ENCODE measurements around the gene YJEFN3. TPM values are rescaled to one million over a fixed set of nuclear protein-coding genes. Genes with fewer than 3 reads are reported as not detected.
A peak's percentile ranks its signal among the peaks of the same experiment; 100 is the strongest.

YJEFN3 gene
- total and polyA plus RNA-seq, 2 of the 8 experiments (the other 6 are each of a cell fraction or from before 2014, with no cell fraction given): 5.7 to 9.4 TPM

DNA sequence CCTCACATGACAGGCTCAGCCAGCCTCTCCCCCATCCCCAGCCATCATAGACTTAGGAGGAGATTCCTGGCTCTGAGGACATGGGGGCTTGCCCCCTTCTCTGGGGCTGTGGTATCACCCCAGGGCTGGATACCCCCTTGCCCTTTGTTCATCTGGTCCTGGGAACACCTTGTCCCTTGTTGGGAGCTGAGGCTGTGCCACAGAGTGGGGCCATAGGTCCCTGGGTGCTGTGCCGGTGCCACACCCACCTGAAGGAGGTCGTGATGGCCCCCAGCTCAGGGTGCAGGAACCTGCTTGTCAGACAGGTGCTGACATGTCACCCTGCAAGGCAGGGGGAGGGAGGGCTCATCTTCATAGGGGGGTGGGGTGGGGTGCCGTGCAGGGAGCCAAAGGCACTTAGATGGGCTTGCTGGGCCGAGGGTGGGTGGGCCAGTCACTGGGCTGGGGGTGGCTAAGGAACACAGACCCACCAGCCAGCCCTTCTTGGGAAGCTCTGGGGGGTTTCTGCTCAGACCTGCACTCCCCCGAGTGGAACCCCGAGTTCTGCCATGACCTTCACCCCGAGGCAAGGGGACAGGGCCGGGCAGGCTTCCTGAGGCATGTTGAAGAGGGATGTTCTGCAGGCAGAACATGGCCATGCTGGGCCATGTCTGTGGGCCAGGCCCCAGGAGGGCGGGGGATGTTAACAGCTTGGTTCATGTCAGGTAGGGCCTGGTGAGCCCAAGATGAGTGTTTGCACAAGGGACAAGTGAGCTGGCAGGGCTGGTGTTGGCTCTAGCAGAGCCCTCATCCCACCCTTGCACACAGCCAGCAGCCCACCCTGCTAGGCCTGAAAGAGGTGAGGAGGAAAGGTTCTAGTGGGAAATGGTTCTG, 41.4 kb upstream of the YJEFN3 start:
- Histone ChIP-seq H2BK15ac (ENCODE audit: low read length) (no peak overlapping the region), H3K9ac (replicated peaks in 1 of 4; ENCODE audit: extremely low read depth in 1 of 4, low read depth in 3 of 4, low read length in 3 of 4) (no peak overlapping the region), H3K27me3 (replicated peaks in 1 of 4; ENCODE audit: control insufficient read depth in 3 of 4, extremely low read depth in 1 of 4, insufficient read depth in 3 of 4, low read length in 3 of 4) (no peaks in the 10 kb centered on the region), H4K20me1 (replicated peaks in 1 of 2; ENCODE audit: control insufficient read depth in 1 of 2, insufficient read depth in 2 of 2, low read length in 2 of 2) (peaks cover 14 to 37% of the 10 kb centered on the region in 2 experiments), H2BK20ac (ENCODE audit: low read length) (no peak overlapping the region), H2BK5ac (ENCODE audit: low read depth, low read length) (peak overlapping the region; percentile 55; the same call in 1 of the 2 replicates), H3K79me2 (ENCODE audit: control insufficient read depth in 1 of 2, insufficient read depth in 2 of 2, low read length in 2 of 2) (peaks cover 0 to 66% of the 10 kb centered on the region in 2 experiments; a peak in 2 of 4 replicates), H2BK12ac (ENCODE audit: low read depth, low read length) (0 out of 2 replicates have a peak overlapping the region, but pooled peaks have one; percentile 39), H2AFZ (ENCODE audit: low read length) (no peak overlapping the region), H2BK120ac (replicated peaks; ENCODE audit: low read depth, low read length) (no peak overlapping the region), H3K4ac (replicated peaks; ENCODE audit: insufficient read length, low read depth, low read length) (no peak overlapping the region), H3K9me3 (ENCODE audit: insufficient read depth in 2 of 2, low read depth in 1 of 2, low read length in 1 of 2) (no peaks in the 10 kb centered on the region), H4K91ac (replicated peaks; ENCODE audit: insufficient read length, low read length) (no peak overlapping the region), H3K18ac (ENCODE audit: extremely low read depth, low read length) (no peak overlapping the region; the same call in 1 of the 2 replicates), H3K27ac (ENCODE audit: low read depth, low read length) (0 out of 2 replicates have a peak overlapping the region, but pooled peaks have one; percentile 19), H4K8ac (ENCODE audit: extremely low read depth, insufficient read depth, low read length) (no peak overlapping the region; the same call in 1 of the 2 replicates), H3K79me1 (ENCODE audit: low read depth, low read length) (peaks cover 25% of the 10 kb centered on the region), H3K23ac (ENCODE audit: insufficient read length) (no peak overlapping the region), H3K23me2 (ENCODE audit: low read depth, low read length) (no peaks in the 10 kb centered on the region), H4K5ac (ENCODE audit: insufficient read length, low read depth, low read length) (no peak overlapping the region), H3K4me1 (replicated peaks in 1 of 4; ENCODE audit: control insufficient read depth in 3 of 4, insufficient read depth in 4 of 4, low read length in 3 of 4) (peaks cover 11 to 32% (median 22%) of the 10 kb centered on the region in 4 experiments), H3K14ac (ENCODE audit: insufficient read length) (no peak overlapping the region), H3K4me3 (ENCODE audit: extremely low read depth in 1 of 4, insufficient read depth in 2 of 4, low read depth in 3 of 4, low read length in 4 of 4) (no peak overlapping the region), H3K36me3 (ENCODE audit: control insufficient read depth in 2 of 4, insufficient read depth in 4 of 4, low read length in 3 of 4) (peaks cover 0 to 2% (median 2%) of the 10 kb centered on the region in 4 experiments; a peak in 3 of 8 replicates), H2AK5ac (ENCODE audit: low read depth, low read length) (peak overlapping the region; percentile 77; the same call in 1 of the 2 replicates), H3K56ac (replicated peaks; ENCODE audit: insufficient read length, low read depth, low read length) (no peak overlapping the region), H3K4me2 (ENCODE audit: insufficient read depth in 1 of 2, low read depth in 2 of 2, low read length in 2 of 2) (no peak overlapping the region)
- TF ChIP-seq, protein P1, sequence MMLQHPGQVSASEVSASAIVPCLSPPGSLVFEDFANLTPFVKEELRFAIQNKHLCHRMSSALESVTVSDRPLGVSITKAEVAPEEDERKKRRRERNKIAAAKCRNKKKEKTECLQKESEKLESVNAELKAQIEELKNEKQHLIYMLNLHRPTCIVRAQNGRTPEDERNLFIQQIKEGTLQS (IDR thresholded peaks at IDR 0.05; ENCODE audit: insufficient read depth, low read depth, low read length): no peak
- TF ChIP-seq GABPA (IDR thresholded peaks at IDR 0.05; ENCODE audit: borderline replicate concordance, insufficient read depth, low read length): no peak
- TF ChIP-seq, protein P2, sequence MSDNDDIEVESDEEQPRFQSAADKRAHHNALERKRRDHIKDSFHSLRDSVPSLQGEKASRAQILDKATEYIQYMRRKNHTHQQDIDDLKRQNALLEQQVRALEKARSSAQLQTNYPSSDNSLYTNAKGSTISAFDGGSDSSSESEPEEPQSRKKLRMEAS (IDR thresholded peaks at IDR 0.05): no peak
- TF ChIP-seq CHD1 (IDR thresholded peaks at IDR 0.05; ENCODE audit: low read depth, low read length): no peak
- TF ChIP-seq PHF8 (conservative IDR thresholded peaks at IDR 0.05; ENCODE audit: low read depth, low read length): no peak
- TF ChIP-seq EZH2 (IDR thresholded peaks at IDR 0.05; ENCODE audit: low read depth, low read length, severe bottlenecking): no peak
- no peak for TF ChIP-seq NANOG (IDR thresholded peaks at IDR 0.05; ENCODE audit: insufficient read depth, low read depth, low read length, poor library complexity, severe bottlenecking)
- no peak for TF ChIP-seq ASH2L (IDR thresholded peaks at IDR 0.05; ENCODE audit: low read length)
- no peak for TF ChIP-seq ZNF274 (IDR thresholded peaks at IDR 0.05; ENCODE audit: borderline replicate concordance, extremely low read depth, low read length)
- ChIA-PET POLR2A (ENCODE audit: partially characterized antibody) (interaction anchor here (0.6 to 4.3 kb wide), 13 partner anchors 12 to 155 kb away, joined by 3 to 44 read pairs (median 4); partner anchors contain the start of genes GATAD2A, NDUFA13 and TSSK6), CTCF (ENCODE audit: partially characterized antibody) (interaction anchor here (0.8 to 9.8 kb wide), 8 partner anchors 11 to 122 kb away, joined by 3 to 146 read pairs (median 4); no protein-coding TSS in a partner anchor)
- no peak for FAIRE-seq
- DNase-seq (ENCODE audit: low read depth in 1 of 2, low spot score in 2 of 2): no peak
- WGBS, 2 experiments (ENCODE audit: extremely low coverage in 1 of 2, insufficient coverage in 1 of 2, insufficient read length in 1 of 2, insufficient replicate concordance in 2 of 2, low coverage in 1 of 2, low lambda C conversion rate in 2 of 2, missing lambda C conversion rate in 1 of 2): 82% methylated on average over 7 of the region's 9 CpGs; no CpG with 5 or more reads in 1 of the 2 experiments

Data from H1 (cell line).